ENCODE measurements around the gene RFX4.

DNA sequence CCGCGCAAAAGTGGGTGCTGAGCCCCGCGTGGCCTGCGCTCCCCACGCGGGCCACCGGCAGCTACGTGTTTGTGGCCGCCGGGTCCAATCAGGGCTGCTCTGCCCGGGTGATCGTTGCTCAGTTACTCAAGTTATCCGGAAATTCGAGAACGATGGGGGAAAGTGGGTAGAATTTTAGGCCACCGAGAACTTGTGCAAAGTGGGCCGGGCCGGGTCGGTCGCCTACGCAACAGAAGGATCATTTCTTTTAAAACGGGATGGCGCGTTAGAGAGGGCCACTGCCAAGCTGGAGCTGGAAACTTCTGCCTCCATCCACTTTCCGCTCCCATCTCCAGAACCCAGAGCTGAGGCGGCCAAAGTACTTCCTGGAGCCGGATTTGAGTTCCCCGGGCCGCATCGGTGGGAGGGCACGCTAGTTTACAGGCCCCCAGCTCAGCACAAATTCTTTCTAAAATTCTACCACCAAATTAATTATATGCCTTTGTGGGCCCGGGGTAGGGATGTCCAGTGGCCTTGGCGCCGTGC, 3.5 kb downstream of the RFX4 start:
- no peak for TF ChIP-seq EZH2 (IDR thresholded peaks at IDR 0.05; ENCODE audit: low read length, missing control alignments)
- TF ChIP-seq, protein P1, sequence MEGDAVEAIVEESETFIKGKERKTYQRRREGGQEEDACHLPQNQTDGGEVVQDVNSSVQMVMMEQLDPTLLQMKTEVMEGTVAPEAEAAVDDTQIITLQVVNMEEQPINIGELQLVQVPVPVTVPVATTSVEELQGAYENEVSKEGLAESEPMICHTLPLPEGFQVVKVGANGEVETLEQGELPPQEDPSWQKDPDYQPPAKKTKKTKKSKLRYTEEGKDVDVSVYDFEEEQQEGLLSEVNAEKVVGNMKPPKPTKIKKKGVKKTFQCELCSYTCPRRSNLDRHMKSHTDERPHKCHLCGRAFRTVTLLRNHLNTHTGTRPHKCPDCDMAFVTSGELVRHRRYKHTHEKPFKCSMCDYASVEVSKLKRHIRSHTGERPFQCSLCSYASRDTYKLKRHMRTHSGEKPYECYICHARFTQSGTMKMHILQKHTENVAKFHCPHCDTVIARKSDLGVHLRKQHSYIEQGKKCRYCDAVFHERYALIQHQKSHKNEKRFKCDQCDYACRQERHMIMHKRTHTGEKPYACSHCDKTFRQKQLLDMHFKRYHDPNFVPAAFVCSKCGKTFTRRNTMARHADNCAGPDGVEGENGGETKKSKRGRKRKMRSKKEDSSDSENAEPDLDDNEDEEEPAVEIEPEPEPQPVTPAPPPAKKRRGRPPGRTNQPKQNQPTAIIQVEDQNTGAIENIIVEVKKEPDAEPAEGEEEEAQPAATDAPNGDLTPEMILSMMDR (conservative IDR thresholded peaks at IDR 0.05 in 1 of 2, IDR thresholded peaks at IDR 0.05 in 1 of 2; ENCODE audit: low read depth in 1 of 2, low read length in 2 of 2): no peak
